Measurements from ENCODE around the gene PACSIN1. TPM values are rescaled to one million over a fixed set of nuclear protein-coding genes. Genes with fewer than 3 reads are reported as not detected.

The PACSIN1 gene
- total RNA-seq, 5 donors from 2014 or later (not counting 1 experiment from before 2014, with no cell fraction given) = 0.86 to 3.2 (median 2.4) TPM

GRCh38 chr6:34540841-34541240 lies 75.0 kb downstream of the PACSIN1 start:
- H3K36me3 ChIP-seq (ENCODE audit: control insufficient read depth in 2 of 2, extremely low read depth in 1 of 2, insufficient read depth in 1 of 2, low read length in 1 of 2) = no peaks in the 10 kb centered on the region
- no peaks in the 10 kb centered on the region for H3K9me3 ChIP-seq
- Mint-ChIP-seq H3K27ac (no peak overlapping the region), H3K4me3 (no peak overlapping the region), H3K4me1 (no peaks in the 10 kb centered on the region), H3K27me3 (no peaks in the 10 kb centered on the region), H3K9me3 (no peaks in the 10 kb centered on the region), H3K36me3 (no peaks in the 10 kb centered on the region)
- WGBS (ENCODE audit: insufficient coverage) = 94% methylated on average over 8 of the region's 8 CpGs
- no peaks in the 10 kb centered on the region for H3K4me1 ChIP-seq (ENCODE audit: control insufficient read depth in 1 of 2, extremely low read depth in 1 of 2, insufficient read depth in 2 of 2, low read length in 2 of 2)
- no peak overlapping the region for H3K4me3 ChIP-seq (ENCODE audit: control insufficient read depth in 1 of 2, extremely low read depth in 1 of 2, low read length in 1 of 2)
- ChIA-PET POLR2A (no interaction called here), CTCF (no interaction called here)
- H3K27me3 ChIP-seq (replicated peaks in 1 of 2; ENCODE audit: control insufficient read depth in 2 of 2, extremely low read depth in 1 of 2, insufficient read depth in 2 of 2, low read length in 1 of 2) = peaks cover 0 to 2% of the 10 kb centered on the region in 2 experiments
- DNase-seq (no peak), ATAC-seq (replicated peaks in 1 of 4) (no peak)
- H3K27ac ChIP-seq (ENCODE audit: low read length) = no peak overlapping the region

- H3K4me3 Mint-ChIP-seq = no peak overlapping the region
- H3K4me1 Mint-ChIP-seq = no peaks in the 10 kb centered on the region
- H3K9me3 ChIP-seq = no peaks in the 10 kb centered on the region
- WGBS (ENCODE audit: insufficient coverage) = 94% methylated on average over 2 of the region's 5 CpGs
- H3K36me3 Mint-ChIP-seq = no peaks in the 10 kb centered on the region
- H3K27ac Mint-ChIP-seq = no peak overlapping the region
- H3K27ac ChIP-seq (ENCODE audit: low read length) = no peak overlapping the region
- ChIA-PET CTCF (no interaction called here), POLR2A (no interaction called here)
- ATAC-seq (replicated peaks in 1 of 4) (no peak), DNase-seq (no peak)
- no peaks in the 10 kb centered on the region for H3K4me1 ChIP-seq (ENCODE audit: control insufficient read depth in 1 of 2, extremely low read depth in 1 of 2, insufficient read depth in 2 of 2, low read length in 2 of 2)
- H3K27me3 ChIP-seq (replicated peaks in 1 of 2; ENCODE audit: control insufficient read depth in 2 of 2, extremely low read depth in 1 of 2, insufficient read depth in 2 of 2, low read length in 1 of 2) = peaks cover 0 to 2% of the 10 kb centered on the region in 2 experiments
- H3K27me3 Mint-ChIP-seq = no peaks in the 10 kb centered on the region
- H3K9me3 Mint-ChIP-seq = no peaks in the 10 kb centered on the region
- no peaks in the 10 kb centered on the region for H3K36me3 ChIP-seq (ENCODE audit: control insufficient read depth in 2 of 2, extremely low read depth in 1 of 2, insufficient read depth in 1 of 2, low read length in 1 of 2)
- H3K4me3 ChIP-seq (ENCODE audit: control insufficient read depth in 1 of 2, extremely low read depth in 1 of 2, low read length in 1 of 2) = no peak overlapping the region
Measured at GRCh38 chr6:34543421-34543820, 77.5 kb downstream of the PACSIN1 start.

DNA sequence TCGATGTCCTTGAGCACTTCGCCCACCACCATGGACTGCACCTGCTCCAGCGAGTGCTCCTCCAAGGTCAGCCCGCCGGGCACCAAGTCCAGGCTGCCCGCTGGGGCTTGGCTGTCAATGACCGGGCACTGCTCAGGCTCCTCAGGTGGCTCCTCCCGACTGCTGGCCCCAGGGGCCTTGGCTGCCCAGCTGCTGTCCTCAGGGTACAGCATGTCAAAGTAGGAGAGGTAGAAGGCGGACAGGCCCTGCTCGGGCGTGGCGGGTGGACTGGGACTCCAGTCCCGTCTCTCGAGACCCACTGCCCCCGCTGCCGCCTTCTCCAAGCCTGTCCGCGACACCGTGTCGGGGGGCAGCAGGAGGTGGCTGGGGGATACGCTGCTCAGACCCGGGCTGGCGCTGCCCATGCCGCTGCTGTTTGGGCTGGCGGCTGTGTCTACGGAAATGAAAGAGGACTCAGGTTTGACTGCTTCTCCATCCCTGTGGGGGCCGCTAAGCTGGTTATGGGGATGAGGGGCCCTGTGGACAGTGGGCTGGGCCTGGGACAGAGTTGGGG lies 78.3 kb downstream of the PACSIN1 start:
- H3K36me3 ChIP-seq (ENCODE audit: control insufficient read depth in 2 of 2, extremely low read depth in 1 of 2, insufficient read depth in 1 of 2, low read length in 1 of 2) = no peaks in the 10 kb centered on the region
- no peak overlapping the region for H3K27ac Mint-ChIP-seq
- H3K27me3 Mint-ChIP-seq = no peaks in the 10 kb centered on the region
- no peak overlapping the region for H3K4me3 ChIP-seq (ENCODE audit: control insufficient read depth in 1 of 2, extremely low read depth in 1 of 2, low read length in 1 of 2)
- no peaks in the 10 kb centered on the region for H3K4me1 ChIP-seq (ENCODE audit: control insufficient read depth in 1 of 2, extremely low read depth in 1 of 2, insufficient read depth in 2 of 2, low read length in 2 of 2)
- no peak overlapping the region for H3K27ac ChIP-seq (ENCODE audit: low read length)
- no peaks in the 10 kb centered on the region for H3K9me3 Mint-ChIP-seq
- no peak for ATAC-seq (replicated peaks in 1 of 4)
- WGBS (ENCODE audit: insufficient coverage) = 96% methylated on average over 24 of the region's 27 CpGs
- H3K4me3 Mint-ChIP-seq = no peak overlapping the region
- ChIA-PET POLR2A (no interaction called here), CTCF (no interaction called here)
- H3K4me1 Mint-ChIP-seq = no peaks in the 10 kb centered on the region
- no peaks in the 10 kb centered on the region for H3K36me3 Mint-ChIP-seq
- H3K9me3 ChIP-seq = no peaks in the 10 kb centered on the region
- DNase-seq = no peak
- H3K27me3 ChIP-seq (replicated peaks in 1 of 2; ENCODE audit: control insufficient read depth in 2 of 2, extremely low read depth in 1 of 2, insufficient read depth in 2 of 2, low read length in 1 of 2) = peaks cover 0 to 6% of the 10 kb centered on the region in 2 experiments

- Mint-ChIP-seq H3K4me3 (no peak overlapping the region), H3K27me3 (no peaks in the 10 kb centered on the region), H3K9me3 (no peaks in the 10 kb centered on the region), H3K36me3 (no peaks in the 10 kb centered on the region), H3K4me1 (no peaks in the 10 kb centered on the region), H3K27ac (no peak overlapping the region)
- no peak for DNase-seq
- 75% methylated on average over 5 of the region's 13 CpGs for WGBS (ENCODE audit: insufficient coverage)
- H3K27ac ChIP-seq (ENCODE audit: low read length) = no peak overlapping the region
- CTCF ChIA-PET = no interaction called here
- H3K9me3 ChIP-seq = no peaks in the 10 kb centered on the region
- no peak for ATAC-seq (replicated peaks in 1 of 4)
- H3K27me3 ChIP-seq (replicated peaks in 1 of 2; ENCODE audit: control insufficient read depth in 2 of 2, extremely low read depth in 1 of 2, insufficient read depth in 2 of 2, low read length in 1 of 2) = peaks cover 0 to 7% of the 10 kb centered on the region in 2 experiments
- POLR2A ChIA-PET = no interaction called here
- H3K4me1 ChIP-seq (ENCODE audit: control insufficient read depth in 1 of 2, extremely low read depth in 1 of 2, insufficient read depth in 2 of 2, low read length in 2 of 2) = no peaks in the 10 kb centered on the region
- H3K36me3 ChIP-seq (ENCODE audit: control insufficient read depth in 2 of 2, extremely low read depth in 1 of 2, insufficient read depth in 1 of 2, low read length in 1 of 2) = no peaks in the 10 kb centered on the region
- H3K4me3 ChIP-seq (ENCODE audit: control insufficient read depth in 1 of 2, extremely low read depth in 1 of 2, low read length in 1 of 2) = no peak overlapping the region
Measured at GRCh38 chr6:34544776-34545471, 79.0 kb downstream of the PACSIN1 start.

DNA sequence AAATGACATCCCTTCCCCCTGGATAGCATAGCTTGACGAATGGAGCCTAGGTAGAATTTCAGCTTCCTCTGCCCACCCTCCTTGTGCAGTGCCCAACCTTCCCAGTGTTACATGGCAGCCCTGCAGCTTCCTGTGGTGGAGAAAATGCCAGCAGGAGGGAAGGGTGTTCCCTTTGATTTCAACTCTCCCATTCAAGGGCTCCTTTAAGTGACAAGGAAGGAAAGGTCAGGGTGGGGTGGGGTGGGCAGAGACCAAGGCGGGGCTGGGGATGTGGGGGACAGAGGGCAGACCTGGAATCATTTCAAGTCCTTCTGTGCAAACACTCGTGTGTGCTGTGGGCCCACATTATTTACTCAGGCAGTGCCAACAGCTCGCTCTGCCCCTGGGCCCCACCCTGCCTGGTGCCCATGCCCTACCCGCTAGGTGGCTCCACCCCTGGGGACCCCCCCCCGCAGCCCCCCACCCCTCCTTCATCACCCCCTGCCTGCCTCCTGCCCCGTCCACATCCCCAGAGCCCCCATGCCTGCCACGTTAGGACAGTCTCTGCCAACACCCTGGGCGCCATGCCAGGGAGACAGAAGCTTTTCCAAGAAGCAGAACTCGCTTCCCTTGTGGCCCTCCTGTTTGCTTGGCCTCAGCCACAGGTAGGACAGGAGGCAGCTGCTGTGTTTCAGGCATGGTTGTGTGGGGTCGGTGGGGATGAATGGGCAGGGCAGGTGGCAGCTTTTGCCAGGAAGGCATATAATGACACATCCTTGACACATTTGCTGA lies 80.9 kb downstream of the PACSIN1 start:
- DNase-seq = no peak
- Histone ChIP-seq H3K27ac (ENCODE audit: low read length) (no peak overlapping the region), H3K4me1 (ENCODE audit: control insufficient read depth in 1 of 2, extremely low read depth in 1 of 2, insufficient read depth in 2 of 2, low read length in 2 of 2) (no peaks in the 10 kb centered on the region), H3K27me3 (replicated peaks in 1 of 2; ENCODE audit: control insufficient read depth in 2 of 2, extremely low read depth in 1 of 2, insufficient read depth in 2 of 2, low read length in 1 of 2) (peaks cover 0 to 20% of the 10 kb centered on the region in 2 experiments), H3K36me3 (ENCODE audit: control insufficient read depth in 2 of 2, extremely low read depth in 1 of 2, insufficient read depth in 1 of 2, low read length in 1 of 2) (no peaks in the 10 kb centered on the region), H3K4me3 (ENCODE audit: control insufficient read depth in 1 of 2, extremely low read depth in 1 of 2, low read length in 1 of 2) (no peak overlapping the region), H3K9me3 (no peaks in the 10 kb centered on the region)
- Mint-ChIP-seq H3K27ac (no peak overlapping the region), H3K4me3 (no peak overlapping the region), H3K9me3 (no peaks in the 10 kb centered on the region), H3K27me3 (no peaks in the 10 kb centered on the region), H3K4me1 (no peaks in the 10 kb centered on the region), H3K36me3 (no peaks in the 10 kb centered on the region)
- 40% methylated on average over 4 of the region's 11 CpGs for WGBS (ENCODE audit: insufficient coverage)
- CTCF ChIA-PET = interaction anchor here in 1 of 2 donors (0.6 kb wide), 2 partner anchors 108 to 587 kb away, joined by 3 to 9 read pairs; no protein-coding TSS in a partner anchor
- ATAC-seq (replicated peaks in 1 of 4) = no peak
- POLR2A ChIA-PET = no interaction called here

DNA sequence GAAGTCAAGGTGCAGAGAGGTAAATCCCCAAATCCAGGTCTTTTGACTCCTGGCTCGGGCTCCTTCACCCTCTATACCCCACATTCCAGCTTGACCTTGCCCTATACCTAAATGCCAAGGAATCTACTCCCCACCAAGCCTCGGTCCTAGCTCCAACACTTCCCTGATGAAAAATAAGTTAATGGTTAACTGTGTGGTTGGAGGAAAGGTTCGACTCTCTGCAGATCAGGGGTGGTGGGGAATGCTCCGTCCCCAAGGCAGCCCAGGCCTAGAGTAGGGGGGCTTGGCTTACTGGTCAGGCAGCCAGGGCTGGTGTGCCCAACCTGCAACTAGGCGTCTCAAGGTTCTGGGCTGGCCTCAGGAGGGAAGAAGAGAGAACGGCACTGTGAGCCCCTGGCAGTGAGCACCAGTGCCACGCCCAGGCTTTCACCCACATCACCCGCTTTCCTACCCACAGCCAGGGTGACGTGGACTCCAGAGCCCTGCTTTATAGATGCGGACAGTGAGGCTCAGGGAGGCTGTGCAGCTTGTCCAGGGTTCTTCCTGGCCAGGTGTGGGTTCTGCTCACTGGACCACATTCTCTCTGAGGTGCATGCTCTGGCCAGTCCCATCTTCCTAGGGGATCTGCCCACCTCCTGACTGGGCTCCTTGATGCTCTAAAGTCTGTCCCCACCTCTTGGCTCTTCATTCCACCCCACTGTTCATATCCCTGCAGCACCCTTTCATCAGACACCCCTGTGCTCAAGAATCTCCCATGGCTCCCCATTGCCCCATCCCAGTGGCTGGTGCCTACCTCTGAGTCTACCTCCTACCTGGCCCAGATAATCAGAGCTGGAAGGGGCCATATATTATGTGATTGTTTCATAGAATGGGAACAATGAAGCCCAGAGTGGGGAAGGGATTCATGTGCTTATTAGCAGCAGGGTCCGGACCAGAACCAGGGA lies 82.1 kb downstream of the PACSIN1 start:
- DNase-seq (no peak), ATAC-seq (replicated peaks in 1 of 4) (no peak)
- Mint-ChIP-seq H3K9me3 (no peaks in the 10 kb centered on the region), H3K4me1 (no peaks in the 10 kb centered on the region), H3K4me3 (no peak overlapping the region), H3K36me3 (no peaks in the 10 kb centered on the region), H3K27me3 (no peaks in the 10 kb centered on the region), H3K27ac (no peak overlapping the region)
- Histone ChIP-seq H3K27ac (ENCODE audit: low read length) (no peak overlapping the region), H3K27me3 (replicated peaks in 1 of 2; ENCODE audit: control insufficient read depth in 2 of 2, extremely low read depth in 1 of 2, insufficient read depth in 2 of 2, low read length in 1 of 2) (peaks cover 0 to 27% of the 10 kb centered on the region in 2 experiments), H3K9me3 (no peaks in the 10 kb centered on the region), H3K4me3 (ENCODE audit: control insufficient read depth in 1 of 2, extremely low read depth in 1 of 2, low read length in 1 of 2) (no peak overlapping the region), H3K4me1 (ENCODE audit: control insufficient read depth in 1 of 2, extremely low read depth in 1 of 2, insufficient read depth in 2 of 2, low read length in 2 of 2) (no peaks in the 10 kb centered on the region), H3K36me3 (ENCODE audit: control insufficient read depth in 2 of 2, extremely low read depth in 1 of 2, insufficient read depth in 1 of 2, low read length in 1 of 2) (no peaks in the 10 kb centered on the region)
- ChIA-PET CTCF (no interaction called here), POLR2A (interaction anchor here in 1 of 2 donors (0.5 kb wide), 1 partner anchor 258 kb away, joined by 5 read pairs; no protein-coding TSS in a partner anchor)
- 84% methylated on average over 5 of the region's 11 CpGs for WGBS (ENCODE audit: insufficient coverage)
